ENCODE measurements around the gene TSSK3. TPM values are rescaled to one million over a fixed set of nuclear protein-coding genes. Genes with fewer than 3 reads are reported as not detected.

Gene TSSK3
- total and polyA plus RNA-seq, 2 donors (not counting 3 experiments of a cell fraction or from before 2014, with no cell fraction given) = 0.42 to 0.65 TPM

GRCh38 chr1:32327204-32327603 lies 35.1 kb upstream of the TSSK3 start:
- TF ChIP-seq MAX (IDR thresholded peaks at IDR 0.05; ENCODE audit: insufficient read depth, insufficient read length) = no peak
- TF ChIP-seq CTCF (IDR thresholded peaks at IDR 0.05; ENCODE audit: extremely low read depth in 1 of 2, insufficient read depth in 1 of 2, low read depth in 1 of 2, low read length in 2 of 2) = no peak
- no peak for TF ChIP-seq JUN (IDR thresholded peaks at IDR 0.05; ENCODE audit: borderline replicate concordance, insufficient read depth, insufficient read length, low read depth)
- no peak for TF ChIP-seq POLR2A (IDR thresholded peaks at IDR 0.05; ENCODE audit: low read depth, low read length)
- TF ChIP-seq GATA2 (IDR thresholded peaks at IDR 0.05; ENCODE audit: insufficient read depth, insufficient read length, low read depth, low read length) = no peak
- TF ChIP-seq EZH2 (IDR thresholded peaks at IDR 0.05; ENCODE audit: borderline replicate concordance, low read depth, low read length, severe bottlenecking) = no peak
- intact Hi-C loops (cut with micrococcal nuclease) = no loop called here
- H3K9me3 ChIP-seq (replicated peaks; ENCODE audit: control insufficient read depth, insufficient read depth, low read length) = no peaks in the 10 kb centered on the region
- H3K27ac ChIP-seq (ENCODE audit: insufficient read depth, low read depth, low read length) = no peak overlapping the region
- ChIA-PET CTCF (interaction anchor here (1.4 kb wide), 1 partner anchor 112 kb away, joined by 4 read pairs; no protein-coding TSS in a partner anchor), POLR2A (interaction anchor here (0.7 kb wide), 1 partner anchor 9 kb away, joined by 3 read pairs; the partner anchor contains the start of gene MARCKSL1)
- FAIRE-seq = no peak
- no peak overlapping the region for H2AFZ ChIP-seq (ENCODE audit: low read depth, low read length)
- H4K20me1 ChIP-seq (replicated peaks; ENCODE audit: control insufficient read depth, extremely low read depth, insufficient read depth, low read length) = no peaks in the 10 kb centered on the region
- BruUV-seq (replicated peaks) = no TSS peak
- H3K4me1 ChIP-seq (ENCODE audit: control insufficient read depth, extremely low read depth, insufficient read depth, low read length) = no peaks in the 10 kb centered on the region
- no peak overlapping the region for H3K4me2 ChIP-seq (ENCODE audit: insufficient read depth, low read length)
- no peak overlapping the region for H3K4me3 ChIP-seq (replicated peaks in 1 of 3; ENCODE audit: insufficient read depth in 1 of 3, low read depth in 1 of 3, low read length in 3 of 3)
- no peaks in the 10 kb centered on the region for H3K79me2 ChIP-seq (ENCODE audit: control insufficient read depth, insufficient read depth, low read length)
- peaks cover 14 to 50% of the 10 kb centered on the region in 2 experiments for H3K36me3 ChIP-seq (ENCODE audit: control insufficient read depth in 2 of 2, extremely low read depth in 1 of 2, insufficient read depth in 2 of 2, low read length in 2 of 2)
- DNase-seq (ENCODE audit: low read depth, low spot score) = no peak
- H3K9me1 ChIP-seq (replicated peaks; ENCODE audit: control insufficient read depth, extremely low read depth, insufficient read depth, low read length) = no peaks in the 10 kb centered on the region
- dilution Hi-C loops (cut with MboI; ENCODE audit: extremely low pct_ligation_motif_present, low sequenced_read_pairs) = no loop called here
- no peaks in the 10 kb centered on the region for H3K27me3 ChIP-seq (ENCODE audit: control insufficient read depth in 2 of 2, insufficient read depth in 2 of 2, low read length in 2 of 2)
- no peak overlapping the region for H3K9ac ChIP-seq (replicated peaks; ENCODE audit: extremely low read depth, insufficient read depth, low read length)
